ENCODE data around the gene CCDC63.

Gene CCDC63

DNA sequence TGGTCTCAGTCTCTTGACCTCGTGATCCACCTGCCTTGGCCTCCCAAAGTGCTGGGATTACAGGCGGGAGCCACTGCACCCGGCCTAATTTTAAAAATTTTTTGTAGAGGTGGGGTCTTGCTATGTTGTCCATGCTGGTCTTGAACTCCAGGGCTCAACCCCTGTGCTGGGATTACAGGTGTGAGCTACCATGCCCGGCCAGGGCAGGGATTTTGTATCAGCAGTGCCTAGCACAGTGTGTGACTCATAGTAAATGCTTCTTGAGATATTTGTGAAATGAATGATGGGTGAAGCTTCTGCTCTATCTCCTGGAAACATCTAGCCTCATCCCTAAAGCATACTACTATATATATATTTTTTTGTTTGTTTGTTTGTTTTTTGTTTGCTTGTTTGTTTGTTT is 36.5 kb downstream of the CCDC63 start:
- DNase-seq (ENCODE audit: insufficient read length, low spot score), result no peak
- FAIRE-seq, result no peak
- no peak for TF ChIP-seq POLR2A (IDR thresholded peaks at IDR 0.05; ENCODE audit: low read depth, low read length)

DNA sequence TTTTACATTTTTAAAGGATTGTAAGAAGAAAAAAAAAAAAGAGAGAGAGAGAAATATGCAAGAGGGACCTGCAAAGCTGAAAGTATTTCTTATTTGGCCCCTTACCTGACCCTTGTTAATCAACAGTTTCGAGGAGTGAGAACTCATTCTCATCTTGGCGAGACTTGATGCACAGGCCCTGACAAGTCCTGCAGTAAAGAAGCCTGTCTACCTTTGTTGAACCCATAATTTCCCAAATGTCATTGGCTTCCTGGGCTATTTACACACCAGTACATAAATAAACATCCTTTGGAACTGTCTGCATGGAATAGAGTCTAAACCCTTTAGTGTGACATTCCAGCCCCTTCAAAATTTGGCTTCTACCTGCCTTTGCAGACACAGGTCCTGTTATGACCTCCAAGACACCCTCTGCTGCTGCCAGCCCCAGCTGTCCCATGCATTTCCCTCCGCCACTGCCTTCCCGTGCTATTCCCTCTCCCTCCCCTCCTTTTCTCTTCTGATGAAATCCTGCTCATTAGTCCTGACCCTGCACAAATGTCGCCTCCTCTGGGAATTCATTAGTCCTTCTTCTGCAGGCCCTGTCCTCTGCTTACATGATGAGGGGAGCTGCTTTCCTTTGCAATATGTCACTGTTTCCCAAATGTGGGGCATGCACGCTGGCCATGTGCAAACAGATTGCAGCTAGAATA is 38.5 kb downstream of the CCDC63 start:
- TF ChIP-seq POLR2A (IDR thresholded peaks at IDR 0.05; ENCODE audit: low read depth, low read length), result no peak
- FAIRE-seq (no peak), DNase-seq (ENCODE audit: insufficient read length, low spot score) (no peak)

DNA sequence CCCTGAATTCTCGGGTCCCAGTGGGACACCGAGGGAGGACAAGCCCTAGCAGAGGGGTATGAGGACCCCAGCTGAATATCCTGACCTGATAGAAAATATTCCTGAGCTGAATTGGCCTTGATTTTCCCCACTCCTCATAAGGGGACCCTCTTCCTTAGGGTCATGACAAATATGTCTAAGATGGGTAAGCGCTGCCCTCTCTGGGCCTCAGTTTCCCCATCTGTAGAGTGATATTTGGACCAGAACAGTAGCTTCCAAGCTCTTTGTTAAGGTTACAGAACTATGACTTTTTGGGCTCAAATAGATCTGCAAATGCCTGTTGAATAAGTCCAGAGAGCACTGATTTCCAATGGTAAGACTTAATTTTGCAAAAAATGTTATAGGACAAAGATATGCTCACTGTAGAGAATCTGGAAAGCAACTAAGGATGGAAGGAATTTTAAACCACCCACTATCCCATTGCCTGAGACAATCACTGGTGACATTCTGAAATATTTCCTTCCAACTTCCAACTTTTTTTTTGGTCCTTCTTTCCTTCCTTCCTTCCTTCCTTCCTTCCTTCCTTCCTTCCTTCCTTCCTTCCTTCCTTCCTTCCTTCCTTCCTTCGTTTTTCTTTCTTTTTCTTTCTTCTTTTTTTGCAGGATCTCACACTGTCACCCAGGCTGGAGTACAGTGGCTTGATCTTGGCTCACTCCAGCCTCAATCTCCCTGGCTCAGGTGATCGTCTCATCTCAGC is 41.6 kb downstream of the CCDC63 start:
- no peak for DNase-seq (ENCODE audit: insufficient read length, low spot score)
- TF ChIP-seq POLR2A (IDR thresholded peaks at IDR 0.05; ENCODE audit: low read depth, low read length), result no peak
- no peak for FAIRE-seq

DNA sequence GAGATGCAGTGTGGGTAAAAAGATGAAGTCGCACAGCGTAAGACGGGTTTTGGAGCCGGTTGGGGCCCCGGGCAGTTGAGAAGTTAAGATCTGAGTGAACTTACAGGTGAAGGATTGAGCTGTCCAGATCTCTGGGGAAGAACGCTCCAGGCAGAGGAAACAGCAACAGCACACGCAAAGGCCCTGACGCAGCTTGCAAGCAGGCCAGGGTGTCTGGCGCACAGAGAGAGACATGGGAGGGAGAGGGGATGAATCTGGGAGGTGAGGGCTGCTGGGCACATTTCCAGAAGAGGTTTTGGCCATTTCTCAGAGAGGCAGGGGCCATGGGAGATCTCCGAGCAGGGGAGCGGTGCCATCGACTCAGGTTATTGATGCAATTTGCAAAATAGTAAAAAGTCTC is 42.6 kb downstream of the CCDC63 start:
- FAIRE-seq, result no peak
- no peak for TF ChIP-seq POLR2A (IDR thresholded peaks at IDR 0.05; ENCODE audit: low read depth, low read length)
- no peak for DNase-seq (ENCODE audit: insufficient read length, low spot score)

DNA sequence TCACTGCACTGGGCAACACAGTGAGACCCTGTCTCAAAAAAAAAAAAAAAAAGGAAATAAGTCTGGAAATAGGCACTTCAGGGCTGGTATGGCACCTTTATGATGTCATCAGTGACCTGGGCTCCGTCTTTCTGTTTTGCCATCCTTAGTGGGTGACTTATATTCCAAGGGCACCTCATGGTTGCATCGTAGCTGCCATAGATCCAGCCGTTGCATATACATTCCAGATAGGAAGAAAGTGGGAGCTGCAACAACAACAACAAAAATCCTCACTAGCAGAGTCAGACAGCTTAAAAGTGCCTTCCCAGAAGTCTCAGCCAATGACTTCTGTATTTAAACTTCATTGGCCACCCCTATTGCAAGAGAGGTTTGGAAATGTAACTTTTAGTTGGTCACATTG is 47.2 kb downstream of the CCDC63 start:
- TF ChIP-seq POLR2A (IDR thresholded peaks at IDR 0.05; ENCODE audit: low read depth, low read length), result no peak
- no peak for FAIRE-seq
- no peak for DNase-seq (ENCODE audit: insufficient read length, low spot score)

DNA sequence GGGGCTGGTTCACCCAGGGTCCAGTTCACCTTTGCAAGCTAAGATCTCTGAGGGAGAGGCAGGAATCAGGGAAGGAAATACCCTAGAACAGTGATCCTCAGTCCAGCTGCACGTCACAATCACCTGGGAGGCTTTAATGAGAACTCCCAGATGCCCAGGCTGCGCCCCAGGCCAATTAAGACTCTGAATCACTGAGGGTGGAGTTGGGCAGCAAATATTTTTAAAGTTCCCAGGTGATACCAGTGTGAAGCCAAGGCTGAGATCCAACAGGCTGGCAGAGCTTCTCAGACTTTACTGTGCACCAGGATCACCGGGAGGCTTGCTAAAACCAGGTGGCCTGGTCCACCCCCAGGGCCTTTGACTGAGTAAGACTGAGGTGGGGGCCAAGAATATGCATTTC is 49.8 kb downstream of the CCDC63 start:
- no peak for FAIRE-seq
- no peak for TF ChIP-seq POLR2A (IDR thresholded peaks at IDR 0.05; ENCODE audit: low read depth, low read length)
- DNase-seq (ENCODE audit: insufficient read length, low spot score), result no peak

DNA sequence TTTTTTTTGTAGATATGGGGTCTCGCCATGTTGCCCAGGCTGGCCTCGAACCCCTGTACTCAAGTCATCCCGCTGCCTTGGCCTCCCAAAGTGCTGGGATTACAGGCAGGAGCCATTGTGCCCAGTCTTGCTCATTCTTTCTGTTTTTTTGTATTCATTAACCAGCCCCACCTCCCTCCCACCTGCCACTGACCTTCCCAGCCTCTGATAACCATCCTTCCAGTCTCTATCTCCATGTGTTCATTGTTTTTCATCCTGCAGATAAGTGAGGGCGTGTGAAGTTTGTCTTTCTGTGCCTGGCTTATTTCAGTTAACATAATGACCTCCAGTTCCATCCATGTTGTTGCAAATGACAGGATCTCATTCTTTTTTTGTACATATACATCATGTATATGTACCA is 54.6 kb downstream of the CCDC63 start:
- TF ChIP-seq POLR2A (IDR thresholded peaks at IDR 0.05; ENCODE audit: low read depth, low read length), result no peak
- FAIRE-seq (no peak), DNase-seq (ENCODE audit: insufficient read length, low spot score) (no peak)

DNA sequence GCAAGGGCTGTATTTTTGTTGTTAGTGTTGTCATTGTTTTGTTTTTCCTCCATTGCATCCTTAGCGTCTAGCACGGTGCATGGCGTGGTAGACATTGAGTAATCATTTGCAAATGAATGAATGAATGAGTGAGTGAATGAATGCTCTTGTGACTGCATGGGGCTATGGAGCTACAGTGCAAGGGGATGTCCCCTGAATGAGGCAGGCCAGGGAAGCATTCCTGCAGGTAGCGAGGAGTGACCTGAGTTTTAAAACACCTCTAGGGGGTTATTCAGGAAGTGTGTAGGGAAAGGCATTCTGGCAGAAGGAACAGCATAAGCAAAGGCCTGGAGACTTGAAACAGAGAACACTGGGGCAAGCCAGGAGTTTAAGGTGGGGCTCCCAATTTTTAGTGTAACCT is 56.7 kb downstream of the CCDC63 start:
- DNase-seq (ENCODE audit: insufficient read length, low spot score), result no peak
- no peak for TF ChIP-seq POLR2A (IDR thresholded peaks at IDR 0.05; ENCODE audit: low read depth, low read length)
- no peak for FAIRE-seq

DNA sequence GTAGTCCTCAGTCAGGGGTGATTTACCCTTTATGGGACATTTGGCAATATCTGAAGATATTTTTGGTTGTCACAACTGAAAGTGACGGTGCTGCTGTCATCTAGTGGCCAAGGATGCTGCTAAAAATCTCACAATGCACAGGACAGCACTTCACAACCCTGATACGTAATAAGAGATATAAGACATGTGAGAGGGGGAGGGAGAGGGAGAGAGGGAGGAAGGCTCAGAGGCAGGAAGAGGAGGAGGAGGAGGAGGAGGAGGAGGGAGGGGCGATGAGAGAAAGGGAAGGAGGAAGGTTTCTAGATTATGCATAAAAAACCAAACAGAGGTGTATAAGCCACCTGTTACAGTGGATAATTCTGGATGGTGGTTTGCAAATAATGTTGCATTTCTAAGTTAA is 59.3 kb downstream of the CCDC63 start:
- FAIRE-seq, result no peak
- no peak for TF ChIP-seq POLR2A (IDR thresholded peaks at IDR 0.05; ENCODE audit: low read depth, low read length)
- DNase-seq (ENCODE audit: insufficient read length, low spot score), result no peak

DNA sequence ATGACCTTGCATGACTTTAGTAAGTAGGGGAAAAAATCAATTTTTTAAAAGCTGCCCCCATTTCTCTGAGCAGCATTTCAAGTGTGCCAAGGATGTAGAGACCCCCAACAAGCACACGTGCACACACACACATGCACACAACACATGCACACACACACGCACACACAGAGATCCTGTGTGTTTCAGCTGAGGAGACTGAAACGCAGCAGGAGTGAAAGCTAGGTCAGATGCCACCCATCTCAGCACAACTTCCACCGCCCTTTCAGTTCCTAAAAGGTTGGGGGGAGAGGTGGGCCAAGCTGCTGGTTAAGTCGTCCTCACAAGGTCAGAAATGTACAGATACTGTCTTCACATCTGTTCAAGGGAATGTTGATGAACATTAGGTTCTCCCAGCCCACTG is 59.7 kb downstream of the CCDC63 start:
- FAIRE-seq (no peak), DNase-seq (ENCODE audit: insufficient read length, low spot score) (no peak)
- TF ChIP-seq POLR2A (IDR thresholded peaks at IDR 0.05; ENCODE audit: low read depth, low read length), result no peak

DNA sequence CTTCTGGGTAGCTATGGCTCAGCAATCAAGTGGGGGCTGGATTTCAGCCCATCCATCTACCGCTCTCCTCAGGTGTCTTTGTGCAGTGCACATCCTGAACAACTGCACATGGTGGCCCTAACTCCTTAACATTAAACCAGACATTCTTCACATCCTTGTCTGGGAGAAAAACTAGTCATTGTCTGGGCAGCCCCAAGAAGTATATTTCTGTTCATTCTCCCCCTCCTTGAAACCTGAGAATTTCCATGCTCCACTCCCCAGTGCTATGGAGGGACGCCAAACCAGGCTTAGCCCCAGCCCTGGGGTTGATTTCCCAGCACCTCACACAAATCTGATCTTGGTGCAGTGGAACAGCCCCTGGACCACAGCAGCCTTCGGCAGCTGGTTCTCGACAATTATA is 60.2 kb downstream of the CCDC63 start:
- FAIRE-seq (no peak), DNase-seq (ENCODE audit: insufficient read length, low spot score) (no peak)
- no peak for TF ChIP-seq POLR2A (IDR thresholded peaks at IDR 0.05; ENCODE audit: low read depth, low read length)

DNA sequence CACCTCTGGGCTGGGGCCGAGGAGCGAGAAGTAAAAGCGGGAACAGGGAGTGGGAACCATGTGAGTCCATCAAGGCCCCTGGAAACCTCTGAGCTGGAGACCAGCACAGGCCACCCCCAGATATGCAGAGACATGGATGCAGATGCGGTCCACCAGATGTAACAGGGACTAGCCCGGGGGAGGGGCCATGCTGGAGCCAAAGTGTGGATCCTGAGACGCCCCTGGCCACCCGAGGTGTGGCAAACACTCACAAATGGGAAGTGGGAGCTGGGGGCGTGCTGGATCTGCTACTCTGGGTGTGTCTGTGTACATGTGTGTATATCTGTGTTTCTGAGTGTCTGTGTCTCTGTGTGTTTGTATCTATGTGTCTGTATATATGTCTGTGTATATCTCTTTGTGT is 60.8 kb downstream of the CCDC63 start:
- DNase-seq (ENCODE audit: insufficient read length, low spot score) (no peak), FAIRE-seq (no peak)
- TF ChIP-seq POLR2A (IDR thresholded peaks at IDR 0.05; ENCODE audit: low read depth, low read length), result no peak

DNA sequence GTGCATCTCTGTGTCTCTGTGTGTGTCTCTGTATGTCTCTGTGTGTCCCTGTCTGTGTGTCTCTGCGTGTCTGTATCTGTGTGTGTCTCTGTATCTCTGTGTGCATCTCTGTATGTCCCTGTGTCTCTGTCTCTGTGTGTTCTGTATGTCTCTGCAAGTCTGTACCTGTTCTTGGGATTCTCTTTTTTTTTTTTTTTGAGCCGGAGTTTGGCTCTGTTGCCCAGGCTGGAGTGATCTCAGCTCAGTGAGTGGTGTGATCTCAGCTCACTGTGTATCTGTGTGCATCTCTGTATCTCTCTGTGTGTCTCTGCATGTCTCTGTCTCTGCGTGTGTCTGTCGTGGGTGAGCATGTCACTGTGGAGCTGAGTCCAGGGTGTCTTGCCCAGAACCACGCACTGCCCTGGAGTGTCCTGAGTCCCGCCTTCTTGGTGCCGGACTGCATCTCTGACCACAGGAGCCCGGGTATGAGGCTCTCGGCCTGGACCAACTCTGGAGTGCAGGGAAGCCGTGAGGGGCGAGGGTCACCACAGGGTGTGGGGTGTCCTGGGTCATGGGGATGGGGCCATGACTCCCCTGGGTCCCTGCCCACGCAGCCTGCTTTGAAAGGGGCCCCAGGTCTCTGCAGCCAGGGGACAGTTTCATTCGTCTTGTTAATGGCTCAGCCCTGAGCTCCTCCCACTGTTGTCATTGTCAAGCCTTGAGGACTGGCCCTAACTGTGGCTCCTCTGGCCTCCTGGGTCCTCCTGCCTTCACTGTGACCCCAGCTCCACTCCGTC is 61.8 kb downstream of the CCDC63 start:
- FAIRE-seq, result no peak
- no peak for TF ChIP-seq POLR2A (IDR thresholded peaks at IDR 0.05; ENCODE audit: low read depth, low read length)
- DNase-seq (ENCODE audit: insufficient read length, low spot score), result no peak

DNA sequence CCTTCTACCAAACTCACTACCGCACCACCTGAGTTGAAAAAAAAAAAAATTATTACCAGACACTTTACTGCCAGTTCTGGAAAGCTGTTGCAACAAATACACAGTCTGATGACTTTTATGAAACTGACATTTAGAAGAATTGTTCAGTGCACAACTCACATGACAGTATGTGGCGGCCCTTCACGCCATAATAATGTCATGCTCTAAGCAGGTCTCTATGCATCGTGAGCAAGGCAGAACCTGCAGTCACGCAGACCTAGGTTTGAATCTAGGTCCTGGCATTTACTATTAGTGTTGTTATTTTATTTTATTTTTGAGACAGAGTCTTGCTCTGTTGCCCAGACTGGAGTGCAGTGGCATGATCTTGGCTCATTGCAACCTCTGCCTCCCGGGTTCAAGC is 65.5 kb downstream of the CCDC63 start:
- no peak for DNase-seq (ENCODE audit: insufficient read length, low spot score)
- no peak for TF ChIP-seq POLR2A (IDR thresholded peaks at IDR 0.05; ENCODE audit: low read depth, low read length)
- no peak for FAIRE-seq

Measured in H54 (cell line).